ENCODE results near the gene LIN28B. TPM values are rescaled to one million over a fixed set of nuclear protein-coding genes. Genes with fewer than 3 reads are reported as not detected.
A peak's percentile ranks its signal among the peaks of the same experiment; 100 is the strongest.

LIN28B gene
- total RNA-seq, 1 experiment from 2014 or later: 0.25 TPM

DNA sequence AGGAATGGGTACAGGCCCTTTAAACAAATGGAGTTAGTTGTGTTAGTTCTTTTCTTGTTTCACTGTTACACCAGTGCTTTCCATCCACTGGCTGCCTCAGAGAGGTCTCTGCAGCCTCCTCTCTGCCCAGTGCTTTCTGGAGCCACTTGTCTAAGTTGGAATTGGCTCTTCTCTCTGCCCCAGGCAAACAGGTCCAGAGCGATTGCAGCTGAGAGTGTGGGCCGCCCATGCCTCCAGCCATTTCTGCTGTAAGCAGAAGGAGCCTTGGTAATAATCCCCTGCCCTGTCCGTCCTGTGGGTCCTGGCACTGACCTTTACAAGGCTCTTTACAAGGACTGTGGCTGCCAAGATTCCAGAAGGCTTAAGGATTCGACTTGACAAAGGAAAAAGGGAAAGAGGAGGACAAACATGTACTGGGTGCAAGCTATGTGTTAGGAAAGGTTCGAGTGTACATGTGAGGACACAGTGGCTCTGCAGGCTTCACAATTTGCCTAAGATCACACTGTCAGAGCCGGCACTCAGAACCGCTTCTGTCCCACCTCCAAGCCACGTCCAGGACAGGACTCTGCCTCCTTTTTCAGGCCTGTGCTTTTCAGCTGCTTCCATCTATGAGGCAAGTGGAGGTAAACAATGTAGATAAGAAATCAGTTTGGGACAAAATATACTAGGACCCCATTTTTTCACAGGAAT lies 134.4 kb downstream of the LIN28B start:
- no peaks in the 10 kb centered on the region for H3K9me2 ChIP-seq (ENCODE audit: insufficient read depth)
- no peak overlapping the region for H3K27ac ChIP-seq (ENCODE audit: low read depth, low read length)
- no peak overlapping the region for H3K9ac ChIP-seq (ENCODE audit: low read length)
- no peak overlapping the region for H3K4me2 ChIP-seq (ENCODE audit: low read length)
- H2AFZ ChIP-seq (ENCODE audit: low read depth, low read length, poor library complexity, severe bottlenecking): no peak overlapping the region
- H4K20me1 ChIP-seq (ENCODE audit: insufficient read depth): no peaks in the 10 kb centered on the region
- ChIA-PET CTCF (interaction anchor here (1.0 kb wide), 1 partner anchor 272 kb away, joined by 4 read pairs; no protein-coding TSS in a partner anchor), RAD21 (ENCODE audit: low non-redundant PET in 1 of 2, low total read pairs in 2 of 2, uncharacterized antibody in 2 of 2, unreplicated experiment in 2 of 2) (no interaction called here), POLR2A (no interaction called here)
- ATAC-seq: no peak
- no peaks in the 10 kb centered on the region for H3K4me1 ChIP-seq (ENCODE audit: control insufficient read depth in 1 of 2, insufficient read depth in 2 of 2, low read length in 2 of 2)
- no peak for DNase-seq (ENCODE audit: low read depth, low spot score)
- no peaks in the 10 kb centered on the region for H3K9me3 ChIP-seq (ENCODE audit: control insufficient read depth in 1 of 2, insufficient read depth in 1 of 2, low read depth in 1 of 2, low read length in 2 of 2)
- H3K27me3 ChIP-seq (ENCODE audit: insufficient read depth, low read length): no peaks in the 10 kb centered on the region
- H3K36me3 ChIP-seq (ENCODE audit: control insufficient read depth in 1 of 2, insufficient read depth in 2 of 2, low read length in 2 of 2): no peaks in the 10 kb centered on the region
- no peak overlapping the region for H3K4me3 ChIP-seq (replicated peaks in 1 of 2; ENCODE audit: low read depth in 1 of 2, low read length in 2 of 2)
- no TSS peak for BruUV-seq (replicated peaks)
- intact Hi-C loops (cut with micrococcal nuclease): no loop called here
- no peaks in the 10 kb centered on the region for H3K79me2 ChIP-seq (ENCODE audit: insufficient read depth, low read length)
- TF ChIP-seq ZNF274 (IDR thresholded peaks at IDR 0.05; ENCODE audit: low read depth, low read length): no peak

DNA sequence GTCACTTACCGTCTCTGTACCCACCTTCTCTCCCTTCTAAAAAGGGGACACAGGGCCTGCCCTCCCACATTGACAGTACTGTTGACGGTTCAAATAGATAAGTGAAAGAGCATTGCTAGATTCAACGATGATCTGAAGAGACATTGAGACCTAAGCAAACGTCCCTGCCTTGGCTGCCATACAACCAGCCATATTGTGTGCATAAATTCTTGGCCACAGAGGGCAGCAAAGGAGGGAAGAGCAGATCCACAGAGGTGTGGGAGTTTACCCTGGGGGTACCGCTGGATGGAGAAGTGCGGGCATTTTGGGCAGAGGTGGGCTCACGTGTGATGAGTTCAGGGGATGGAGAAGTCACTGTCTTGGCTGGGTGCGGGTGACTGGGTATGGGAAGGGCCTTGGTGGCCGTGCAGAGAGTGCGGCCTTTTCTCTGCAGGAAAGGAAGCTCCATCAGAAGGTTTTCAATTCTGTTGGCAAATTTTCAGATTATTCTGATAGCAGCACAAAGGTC lies 137.3 kb downstream of the LIN28B start:
- Histone ChIP-seq H3K36me3 (ENCODE audit: control insufficient read depth in 1 of 2, insufficient read depth in 2 of 2, low read length in 2 of 2) (no peaks in the 10 kb centered on the region), H3K4me2 (ENCODE audit: low read length) (no peak overlapping the region), H3K27me3 (ENCODE audit: insufficient read depth, low read length) (no peaks in the 10 kb centered on the region), H3K9me3 (ENCODE audit: control insufficient read depth in 1 of 2, insufficient read depth in 1 of 2, low read depth in 1 of 2, low read length in 2 of 2) (no peaks in the 10 kb centered on the region), H2AFZ (ENCODE audit: low read depth, low read length, poor library complexity, severe bottlenecking) (no peak overlapping the region), H3K27ac (ENCODE audit: low read depth, low read length) (no peak overlapping the region), H3K4me1 (ENCODE audit: control insufficient read depth in 1 of 2, insufficient read depth in 2 of 2, low read length in 2 of 2) (no peaks in the 10 kb centered on the region), H4K20me1 (ENCODE audit: insufficient read depth) (no peaks in the 10 kb centered on the region), H3K9ac (ENCODE audit: low read length) (no peak overlapping the region), H3K9me2 (ENCODE audit: insufficient read depth) (no peaks in the 10 kb centered on the region), H3K4me3 (replicated peaks in 1 of 2; ENCODE audit: low read depth in 1 of 2, low read length in 2 of 2) (no peak overlapping the region), H3K79me2 (ENCODE audit: insufficient read depth, low read length) (no peaks in the 10 kb centered on the region)
- DNase-seq (ENCODE audit: low read depth, low spot score): no peak
- BruUV-seq (replicated peaks): no TSS peak
- no peak for ATAC-seq
- ChIA-PET POLR2A (no interaction called here), CTCF (no interaction called here), RAD21 (ENCODE audit: low non-redundant PET in 1 of 2, low total read pairs in 2 of 2, uncharacterized antibody in 2 of 2, unreplicated experiment in 2 of 2) (no interaction called here)
- intact Hi-C loops (cut with micrococcal nuclease): no loop called here
- TF ChIP-seq CTCF (IDR thresholded peaks at IDR 0.05 in 2 of 3, conservative IDR thresholded peaks at IDR 0.05 in 1 of 3; ENCODE audit: borderline replicate concordance in 1 of 3, insufficient read depth in 1 of 3, low read depth in 2 of 3, low read length in 2 of 3) (0 out of 6 replicates have a peak, but pooled peaks of 1 of the 3 experiments have one; percentile 11), ELF1 (IDR thresholded peaks at IDR 0.05; ENCODE audit: borderline replicate concordance, low read depth) (no peak)

Data from HCT116 (cell line).